Stimulated activated naive CD4-positive, alpha-beta T cell treated with Interleukin-2 at 50 U/mL for 16 hours (primary cell): Measurements from ENCODE around the gene GCFC2.

Experiments
- DNase-seq: peaks from one replicate; lab custom pipeline; 2025; lab: John Stamatoyannopoulos, UW

Gene GCFC2

GRCh38 chr2:75622929-75623328, 87.8 kb downstream of the GCFC2 start:
- no peak for DNase-seq

- DNase-seq = no peak
Observed at GRCh38 chr2:75622500-75622899, 88.2 kb downstream of the GCFC2 start.

DNA sequence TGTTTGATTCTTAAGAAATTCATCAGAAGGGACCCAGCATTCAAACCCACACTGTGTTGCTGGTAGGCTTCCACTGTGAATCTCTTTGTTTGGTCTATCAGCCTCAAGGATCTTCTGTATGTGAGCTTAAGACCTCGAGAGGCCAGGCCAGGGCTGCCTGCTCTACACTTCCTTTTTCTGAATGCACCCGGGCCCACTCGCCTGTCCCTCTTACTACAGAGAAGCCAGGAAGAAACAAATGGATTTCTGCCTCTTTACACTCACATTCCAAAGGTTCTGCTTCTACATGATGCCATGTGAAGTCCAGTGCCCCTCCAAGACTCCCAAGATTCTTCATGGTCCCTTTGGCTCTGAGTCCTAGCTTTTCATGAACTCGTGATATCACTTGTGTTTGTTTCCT, 89.5 kb downstream of the GCFC2 start:
- no peak for DNase-seq

DNA sequence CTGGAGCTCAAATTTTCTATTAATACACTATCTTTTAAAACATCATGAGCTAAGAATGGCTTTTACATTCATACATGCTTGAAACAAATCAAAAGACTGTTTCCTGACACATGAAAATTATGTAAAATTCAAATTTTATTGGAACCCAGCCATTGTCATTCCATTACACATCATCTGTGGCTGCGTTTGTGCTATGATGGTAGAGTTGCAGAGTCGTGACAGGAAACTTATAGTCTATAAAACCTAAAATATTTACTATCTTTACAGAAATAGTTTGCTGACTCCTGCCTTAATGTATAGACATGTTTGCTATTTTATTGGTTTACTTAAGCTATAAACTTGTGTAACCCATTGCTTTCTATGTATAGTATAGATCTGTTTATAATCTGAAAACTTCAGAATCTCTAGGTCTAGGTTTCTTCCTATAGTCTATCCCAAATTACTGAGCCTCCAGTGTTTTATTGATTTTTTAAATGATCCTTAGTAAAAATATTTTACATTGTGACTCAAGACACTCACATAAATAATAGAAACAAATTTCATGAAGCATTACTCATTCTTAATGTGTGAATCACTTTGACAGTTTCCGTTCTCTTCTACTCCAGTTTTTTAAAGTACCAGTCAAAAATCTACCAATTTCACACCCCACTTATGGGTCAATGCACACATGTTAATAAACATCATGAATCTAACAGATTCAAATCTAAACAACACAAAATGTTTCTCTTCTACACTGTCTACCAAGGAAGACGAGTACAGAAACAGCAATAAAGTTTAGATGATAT, 90.6 kb downstream of the GCFC2 start:
- no peak for DNase-seq

DNA sequence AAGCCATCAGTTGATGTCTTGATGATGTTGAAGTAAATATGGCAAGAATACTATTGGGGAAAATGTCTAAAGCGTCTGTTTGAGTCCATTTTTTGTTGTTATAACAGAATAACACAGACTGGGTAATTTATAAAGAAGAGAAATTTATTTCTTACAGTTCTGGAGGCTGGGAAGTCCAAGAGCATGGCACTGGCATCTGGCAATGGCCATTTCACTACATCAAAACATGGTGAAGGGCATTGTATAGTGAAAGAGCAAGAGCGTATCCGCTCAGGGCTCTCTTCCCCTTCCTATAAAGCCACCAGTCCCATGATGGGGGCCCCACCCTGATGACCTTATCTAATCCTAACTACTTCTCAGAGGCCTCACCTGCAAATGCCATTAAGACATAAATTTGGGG, 93.8 kb downstream of the GCFC2 start:
- no peak for DNase-seq

DNA sequence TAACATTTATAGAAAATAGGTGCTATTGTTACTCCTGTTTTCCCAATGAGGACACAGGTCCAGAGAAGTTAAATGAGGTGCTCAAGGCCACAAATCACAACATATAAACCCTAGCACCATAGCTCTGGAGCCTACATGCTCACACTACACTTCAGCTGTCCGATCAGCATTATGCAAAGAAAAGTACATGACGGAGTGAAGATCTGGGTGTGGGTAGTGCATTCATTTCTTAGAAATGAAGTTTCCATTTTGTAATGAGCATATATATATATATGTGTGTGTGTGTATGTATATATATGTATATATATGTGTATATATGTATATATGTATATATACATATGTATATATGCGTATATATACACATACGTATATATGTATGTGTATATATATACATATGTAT, 94.3 kb downstream of the GCFC2 start:
- DNase-seq = no peak

GRCh38 chr2:75614162-75614651, 96.5 kb downstream of the GCFC2 start:
- DNase-seq = no peak

DNA sequence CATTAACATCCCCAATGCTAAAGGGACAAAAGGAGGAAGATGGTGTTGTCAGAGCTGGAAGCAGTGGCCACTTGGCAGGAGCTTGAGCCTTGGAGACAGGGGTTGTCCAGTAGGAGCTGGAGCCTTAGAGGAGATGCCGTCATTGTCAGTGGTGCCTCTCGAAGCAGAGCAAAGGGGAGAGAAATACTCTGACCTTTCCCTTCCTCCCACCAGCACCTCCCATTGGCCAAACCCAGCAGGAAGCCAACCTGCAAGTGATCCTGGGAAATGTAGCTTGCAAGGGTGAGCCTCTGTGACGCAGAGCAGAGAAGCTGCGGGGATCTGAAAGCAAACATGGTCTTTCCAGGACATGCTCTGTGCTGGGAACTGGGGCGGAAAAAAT, 97.9 kb downstream of the GCFC2 start:
- DNase-seq = no peak
